ENCODE measurements around the gene TNFSF4.

The TNFSF4 gene

GRCh38 chr1:173173388-173173787 is 33.7 kb downstream of the TNFSF4 start:
- no peak overlapping the region for H2AFZ ChIP-seq (ENCODE audit: low read length)
- peaks cover 0 to 5% of the 10 kb centered on the region in 2 donors for H3K9me3 ChIP-seq (replicated peaks in 1 of 2; ENCODE audit: control insufficient read depth in 2 of 2, insufficient read depth in 1 of 2, low read depth in 1 of 2, low read length in 2 of 2)
- H3K23ac ChIP-seq (ENCODE audit: low read depth, low read length, poor library complexity), result no peak overlapping the region
- no peak overlapping the region for H3K4ac ChIP-seq (ENCODE audit: low read length)
- no peak overlapping the region for H3K4me3 ChIP-seq (ENCODE audit: low read length in 2 of 2)
- no peak overlapping the region for H4K91ac ChIP-seq (ENCODE audit: low read depth, low read length, poor library complexity)
- no peaks in the 10 kb centered on the region for H3K4me1 ChIP-seq (ENCODE audit: control insufficient read depth in 2 of 2, insufficient read depth in 1 of 2, low read depth in 1 of 2, low read length in 2 of 2)
- WGBS, 2 donors (ENCODE audit: extremely low coverage in 2 of 2, insufficient read length in 2 of 2, insufficient replicate concordance in 1 of 2), result no CpG with 5 or more reads among the region's 4 CpGs
- no peak overlapping the region for H2AK5ac ChIP-seq (ENCODE audit: low read depth, low read length)
- H4K8ac ChIP-seq (ENCODE audit: low read depth, low read length), result no peak overlapping the region
- H2BK12ac ChIP-seq (ENCODE audit: low read length), result no peak overlapping the region
- no peak for DNase-seq (ENCODE audit: low spot score)
- H3K14ac ChIP-seq (ENCODE audit: low read length), result no peak overlapping the region
- no peak overlapping the region for H3K18ac ChIP-seq (ENCODE audit: low read length)
- H2BK15ac ChIP-seq (ENCODE audit: low read length), result no peak overlapping the region
- H3K36me3 ChIP-seq (replicated peaks in 1 of 2; ENCODE audit: control insufficient read depth in 2 of 2, insufficient read depth in 2 of 2, low read length in 2 of 2), result no peaks in the 10 kb centered on the region
- H3K79me1 ChIP-seq (ENCODE audit: low read depth, low read length), result no peaks in the 10 kb centered on the region
- no peak overlapping the region for H3K4me2 ChIP-seq (ENCODE audit: insufficient read depth, low read length, poor library complexity, severe bottlenecking)
- no peak overlapping the region for H3K27ac ChIP-seq (replicated peaks; ENCODE audit: low read length)
- no peak overlapping the region for H2BK120ac ChIP-seq (ENCODE audit: low read depth, low read length)
- H3K27me3 ChIP-seq (ENCODE audit: control insufficient read depth in 3 of 3, insufficient read depth in 3 of 3, low read depth in 1 of 3, low read length in 3 of 3), result no peaks in the 10 kb centered on the region
- H2BK5ac ChIP-seq (ENCODE audit: low read length), result no peak overlapping the region
- no peak overlapping the region for H3K9ac ChIP-seq (ENCODE audit: low read depth, low read length, poor library complexity)

- Histone ChIP-seq H2BK12ac (ENCODE audit: low read length) (no peak overlapping the region), H3K36me3 (replicated peaks in 1 of 2; ENCODE audit: control insufficient read depth in 2 of 2, insufficient read depth in 2 of 2, low read length in 2 of 2) (no peaks in the 10 kb centered on the region), H4K8ac (ENCODE audit: low read depth, low read length) (no peak overlapping the region), H3K9ac (ENCODE audit: low read depth, low read length, poor library complexity) (no peak overlapping the region), H2BK120ac (ENCODE audit: low read depth, low read length) (no peak overlapping the region), H3K4me1 (ENCODE audit: control insufficient read depth in 2 of 2, insufficient read depth in 1 of 2, low read depth in 1 of 2, low read length in 2 of 2) (no peaks in the 10 kb centered on the region), H3K18ac (ENCODE audit: low read length) (no peak overlapping the region), H3K4ac (ENCODE audit: low read length) (no peak overlapping the region), H3K4me2 (ENCODE audit: insufficient read depth, low read length, poor library complexity, severe bottlenecking) (no peak overlapping the region), H3K14ac (ENCODE audit: low read length) (no peak overlapping the region), H4K91ac (ENCODE audit: low read depth, low read length, poor library complexity) (no peak overlapping the region), H2BK5ac (ENCODE audit: low read length) (no peak overlapping the region), H3K79me1 (ENCODE audit: low read depth, low read length) (no peaks in the 10 kb centered on the region), H3K9me3 (replicated peaks in 1 of 2; ENCODE audit: control insufficient read depth in 2 of 2, insufficient read depth in 1 of 2, low read depth in 1 of 2, low read length in 2 of 2) (peaks cover 0 to 5% of the 10 kb centered on the region in 2 donors), H2BK15ac (ENCODE audit: low read length) (no peak overlapping the region), H2AFZ (ENCODE audit: low read length) (no peak overlapping the region), H2AK5ac (ENCODE audit: low read depth, low read length) (no peak overlapping the region), H3K23ac (ENCODE audit: low read depth, low read length, poor library complexity) (no peak overlapping the region), H3K4me3 (ENCODE audit: low read length in 2 of 2) (no peak overlapping the region), H3K27me3 (ENCODE audit: control insufficient read depth in 3 of 3, insufficient read depth in 3 of 3, low read depth in 1 of 3, low read length in 3 of 3) (no peaks in the 10 kb centered on the region), H3K27ac (replicated peaks; ENCODE audit: low read length) (no peak overlapping the region)
- DNase-seq (ENCODE audit: low spot score), result no peak
- WGBS, 2 donors (ENCODE audit: extremely low coverage in 2 of 2, insufficient read length in 2 of 2, insufficient replicate concordance in 1 of 2), result no CpG with 5 or more reads among the region's 2 CpGs
Measured at GRCh38 chr1:173171152-173171551, 36.0 kb downstream of the TNFSF4 start.

- Histone ChIP-seq H3K9me3 (replicated peaks in 1 of 2; ENCODE audit: control insufficient read depth in 2 of 2, insufficient read depth in 1 of 2, low read depth in 1 of 2, low read length in 2 of 2) (peaks cover 0 to 4% of the 10 kb centered on the region in 2 donors), H3K14ac (ENCODE audit: low read length) (no peak overlapping the region), H3K36me3 (replicated peaks in 1 of 2; ENCODE audit: control insufficient read depth in 2 of 2, insufficient read depth in 2 of 2, low read length in 2 of 2) (no peaks in the 10 kb centered on the region), H3K9ac (ENCODE audit: low read depth, low read length, poor library complexity) (no peak overlapping the region), H4K91ac (ENCODE audit: low read depth, low read length, poor library complexity) (no peak overlapping the region), H3K27ac (replicated peaks; ENCODE audit: low read length) (no peak overlapping the region), H3K4me1 (ENCODE audit: control insufficient read depth in 2 of 2, insufficient read depth in 1 of 2, low read depth in 1 of 2, low read length in 2 of 2) (no peaks in the 10 kb centered on the region), H3K4me3 (ENCODE audit: low read length in 2 of 2) (no peak overlapping the region), H3K4me2 (ENCODE audit: insufficient read depth, low read length, poor library complexity, severe bottlenecking) (no peak overlapping the region), H3K4ac (ENCODE audit: low read length) (no peak overlapping the region), H3K23ac (ENCODE audit: low read depth, low read length, poor library complexity) (no peak overlapping the region), H2BK5ac (ENCODE audit: low read length) (no peak overlapping the region), H2BK15ac (ENCODE audit: low read length) (no peak overlapping the region), H3K79me1 (ENCODE audit: low read depth, low read length) (no peaks in the 10 kb centered on the region), H3K18ac (ENCODE audit: low read length) (no peak overlapping the region), H2BK12ac (ENCODE audit: low read length) (no peak overlapping the region), H2AK5ac (ENCODE audit: low read depth, low read length) (no peak overlapping the region), H4K8ac (ENCODE audit: low read depth, low read length) (no peak overlapping the region), H2AFZ (ENCODE audit: low read length) (no peak overlapping the region), H3K27me3 (ENCODE audit: control insufficient read depth in 3 of 3, insufficient read depth in 3 of 3, low read depth in 1 of 3, low read length in 3 of 3) (no peaks in the 10 kb centered on the region), H2BK120ac (ENCODE audit: low read depth, low read length) (no peak overlapping the region)
- no CpG with 5 or more reads among the region's 2 CpGs for WGBS, 2 donors (ENCODE audit: extremely low coverage in 2 of 2, insufficient read length in 2 of 2, insufficient replicate concordance in 1 of 2)
- no peak for DNase-seq (ENCODE audit: low spot score)
Measured at GRCh38 chr1:173168941-173169340, 38.2 kb downstream of the TNFSF4 start.

GRCh38 chr1:173164686-173165085 is 42.4 kb downstream of the TNFSF4 start:
- Histone ChIP-seq H2BK5ac (ENCODE audit: low read length) (no peak overlapping the region), H2BK120ac (ENCODE audit: low read depth, low read length) (no peak overlapping the region), H3K9me3 (replicated peaks in 1 of 2; ENCODE audit: control insufficient read depth in 2 of 2, insufficient read depth in 1 of 2, low read depth in 1 of 2, low read length in 2 of 2) (no peaks in the 10 kb centered on the region), H4K8ac (ENCODE audit: low read depth, low read length) (no peak overlapping the region), H3K14ac (ENCODE audit: low read length) (no peak overlapping the region), H3K4me1 (ENCODE audit: control insufficient read depth in 2 of 2, insufficient read depth in 1 of 2, low read depth in 1 of 2, low read length in 2 of 2) (no peaks in the 10 kb centered on the region), H3K9ac (ENCODE audit: low read depth, low read length, poor library complexity) (no peak overlapping the region), H3K23ac (ENCODE audit: low read depth, low read length, poor library complexity) (no peak overlapping the region), H2AK5ac (ENCODE audit: low read depth, low read length) (no peak overlapping the region), H2BK12ac (ENCODE audit: low read length) (no peak overlapping the region), H3K36me3 (replicated peaks in 1 of 2; ENCODE audit: control insufficient read depth in 2 of 2, insufficient read depth in 2 of 2, low read length in 2 of 2) (no peaks in the 10 kb centered on the region), H2AFZ (ENCODE audit: low read length) (no peak overlapping the region), H3K4ac (ENCODE audit: low read length) (no peak overlapping the region), H3K4me3 (ENCODE audit: low read length in 2 of 2) (no peak overlapping the region), H4K91ac (ENCODE audit: low read depth, low read length, poor library complexity) (no peak overlapping the region), H3K79me1 (ENCODE audit: low read depth, low read length) (no peaks in the 10 kb centered on the region), H3K27ac (replicated peaks; ENCODE audit: low read length) (no peak overlapping the region), H3K4me2 (ENCODE audit: insufficient read depth, low read length, poor library complexity, severe bottlenecking) (peak overlapping the region; percentile 18), H3K18ac (ENCODE audit: low read length) (no peak overlapping the region), H2BK15ac (ENCODE audit: low read length) (no peak overlapping the region), H3K27me3 (ENCODE audit: control insufficient read depth in 3 of 3, insufficient read depth in 3 of 3, low read depth in 1 of 3, low read length in 3 of 3) (no peaks in the 10 kb centered on the region)
- WGBS, 2 donors (ENCODE audit: extremely low coverage in 2 of 2, insufficient read length in 2 of 2, insufficient replicate concordance in 1 of 2), result no CpG with 5 or more reads among the region's 7 CpGs
- DNase-seq (ENCODE audit: low spot score), result peak; percentile 2
